HG03139 (cell line): ENCODE data around the gene MMP20.

ENCODE experiments used
- ATAC-seq: cut with Tn5 transposase; IDR thresholded peaks from one replicate; pipeline ENCODE4 v1.9.1; 2021; ENCODE audit not compliant: unreplicated experiment

MMP20 gene

GRCh38 chr11:102623998-102624397, 1.1 kb downstream of the MMP20 start:
- ATAC-seq, result no peak

DNA sequence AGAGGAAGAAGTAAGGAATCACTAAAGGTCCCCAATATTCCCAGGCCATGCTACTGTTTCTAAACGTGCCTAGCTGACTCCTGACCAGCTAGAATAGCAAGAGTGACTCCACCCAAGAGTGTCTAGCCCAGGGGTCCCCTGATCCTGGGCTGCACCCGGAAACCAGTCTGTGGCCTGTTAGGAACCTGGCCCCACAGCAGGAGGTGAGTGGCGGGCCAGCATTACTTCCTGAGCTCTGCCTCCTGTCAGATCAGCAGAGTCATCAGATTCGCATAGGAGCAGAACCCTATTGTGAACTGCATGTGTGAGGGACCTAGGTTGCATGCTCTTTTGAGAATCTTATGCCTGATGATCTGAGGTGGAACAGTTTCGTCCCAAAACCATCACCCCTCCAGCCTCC, 2.0 kb downstream of the MMP20 start:
- ATAC-seq, result no peak

DNA sequence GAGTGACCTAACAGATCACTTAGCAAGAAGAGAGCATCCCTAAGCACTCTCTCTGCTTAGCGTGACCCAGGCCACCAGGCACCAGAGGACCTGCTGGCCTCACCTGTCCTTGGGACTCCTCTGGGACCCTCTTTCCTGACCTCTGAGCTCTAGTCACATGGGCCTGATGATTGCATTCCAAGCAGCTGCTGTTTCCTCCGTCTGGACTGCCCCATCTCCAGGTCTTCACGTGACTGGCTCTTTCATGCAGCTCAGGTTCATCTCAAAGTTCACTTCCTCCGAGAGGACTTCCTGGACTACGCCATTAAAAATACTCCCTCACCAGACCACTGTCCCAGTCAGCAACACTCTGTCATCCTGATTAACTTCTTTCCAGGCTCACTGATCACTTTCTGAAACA, 2.9 kb downstream of the MMP20 start:
- no peak for ATAC-seq

DNA sequence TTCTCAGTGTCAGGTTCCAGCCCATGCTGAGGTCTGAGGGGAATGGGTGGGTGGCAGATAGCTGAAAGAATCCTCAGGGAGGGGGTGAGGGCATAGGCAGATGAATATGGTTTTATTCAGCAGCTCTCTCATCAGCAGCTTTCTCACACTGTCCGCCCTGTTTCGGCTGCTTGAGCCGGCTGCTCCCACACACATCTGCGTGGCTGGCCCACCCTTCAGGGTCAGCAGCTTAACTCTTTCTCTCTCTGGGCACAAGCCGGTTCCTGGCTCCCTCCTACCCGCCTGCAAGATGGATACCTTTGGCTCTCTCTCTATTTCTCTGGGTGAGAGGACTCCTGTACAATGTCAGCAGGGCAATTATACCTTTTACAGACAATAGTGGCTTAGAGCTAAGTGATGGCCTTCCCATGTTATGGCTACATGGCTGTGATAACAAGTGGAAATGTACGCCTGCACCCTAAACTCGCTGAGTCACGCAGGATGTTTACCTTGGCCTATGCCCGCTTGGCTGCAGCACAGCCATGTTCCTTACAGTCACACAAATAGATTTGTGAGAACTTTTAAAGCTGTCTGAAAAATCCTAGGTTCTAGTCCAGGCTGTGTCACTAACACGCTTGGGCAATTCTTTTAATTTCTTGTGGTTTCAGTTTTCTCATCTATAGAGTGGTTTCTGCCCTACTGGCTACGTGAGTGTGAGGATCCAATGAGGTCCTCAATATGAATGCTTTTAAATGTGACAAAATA, 4.1 kb downstream of the MMP20 start:
- ATAC-seq, result peak; percentile 60

GRCh38 chr11:102620179-102620578, 5.0 kb downstream of the MMP20 start:
- no peak for ATAC-seq

GRCh38 chr11:102617466-102618008, 7.6 kb downstream of the MMP20 start:
- ATAC-seq, result no peak

DNA sequence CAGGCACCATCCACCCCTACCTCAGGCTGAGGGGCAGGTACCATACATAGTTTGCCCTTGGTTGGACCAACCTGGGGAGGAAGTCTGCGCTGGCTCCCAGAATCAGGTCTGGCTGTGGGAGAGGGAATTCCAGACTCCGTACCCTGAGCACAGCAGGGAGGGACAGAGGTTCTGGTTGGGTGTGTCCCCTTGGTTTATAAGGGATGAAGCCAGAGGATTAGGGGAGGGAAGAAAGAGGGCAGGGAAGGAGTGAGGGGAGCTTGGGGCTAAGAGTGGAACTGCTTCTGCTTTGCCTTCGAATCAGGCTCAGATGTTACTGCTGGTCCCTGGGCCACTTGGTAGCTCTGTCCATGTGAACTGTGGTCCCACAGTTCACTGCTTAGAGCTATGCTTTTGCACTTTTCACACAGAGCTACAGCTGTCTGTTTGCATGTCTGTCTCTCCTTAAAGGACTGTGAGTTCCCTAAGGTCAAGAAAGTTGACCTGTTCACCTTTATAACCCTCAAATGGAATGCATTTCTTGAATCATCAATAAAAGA, 9.2 kb downstream of the MMP20 start:
- ATAC-seq, result no peak

DNA sequence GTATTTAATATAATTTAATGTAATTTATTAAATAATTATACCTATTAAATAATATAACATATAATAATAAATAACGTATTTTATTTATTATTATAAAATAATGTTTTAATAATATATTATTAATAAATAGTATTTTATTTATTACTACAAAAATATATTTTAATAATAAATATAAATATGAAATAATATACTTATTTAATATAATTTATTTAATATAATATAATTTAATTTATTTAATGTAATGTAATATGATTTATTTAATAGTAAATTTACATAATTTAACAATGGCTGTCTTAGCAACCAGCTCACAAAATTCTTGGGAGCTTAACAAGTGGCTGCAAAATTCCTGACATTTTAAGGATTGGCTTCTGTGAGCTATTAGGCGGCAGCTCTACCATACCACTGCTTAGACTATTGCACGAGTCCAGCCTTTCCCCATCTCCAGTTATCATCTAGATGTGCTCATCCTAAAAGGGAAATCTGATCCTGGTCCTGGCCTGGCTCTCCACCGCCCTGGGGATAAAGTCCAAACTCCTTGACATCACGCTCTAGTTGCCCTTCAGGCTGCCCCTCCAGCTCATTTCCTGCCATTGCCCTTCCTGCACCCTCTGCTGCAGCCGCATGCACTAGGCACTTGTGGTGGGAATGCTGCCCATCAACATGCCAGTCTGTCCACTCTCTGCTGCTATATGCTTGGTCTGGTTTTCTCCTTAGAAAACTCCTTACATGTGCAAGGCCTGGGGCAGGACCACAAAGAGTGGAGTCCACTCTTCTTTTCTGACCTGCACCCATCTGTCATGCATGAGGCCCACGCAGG, 9.8 kb downstream of the MMP20 start:
- no peak for ATAC-seq

DNA sequence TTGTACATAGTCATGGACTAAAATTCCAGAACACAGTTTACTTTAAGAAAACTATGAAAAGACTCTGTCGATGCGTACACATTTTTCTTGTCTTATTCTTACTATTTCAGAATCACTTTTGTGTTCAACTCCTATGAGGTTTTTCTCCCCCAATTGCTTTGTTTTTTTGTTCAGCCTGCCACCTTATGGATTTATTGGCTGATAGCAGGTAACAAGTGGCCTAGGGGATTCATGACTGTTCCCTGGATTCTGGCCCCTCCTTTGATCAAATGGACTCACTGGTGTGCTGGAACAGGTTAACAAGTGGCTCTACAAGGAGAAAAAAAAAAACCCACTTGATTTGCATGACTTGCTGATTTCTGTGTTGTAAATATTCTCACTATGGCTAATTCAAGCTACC, 10.6 kb downstream of the MMP20 start:
- ATAC-seq, result no peak

DNA sequence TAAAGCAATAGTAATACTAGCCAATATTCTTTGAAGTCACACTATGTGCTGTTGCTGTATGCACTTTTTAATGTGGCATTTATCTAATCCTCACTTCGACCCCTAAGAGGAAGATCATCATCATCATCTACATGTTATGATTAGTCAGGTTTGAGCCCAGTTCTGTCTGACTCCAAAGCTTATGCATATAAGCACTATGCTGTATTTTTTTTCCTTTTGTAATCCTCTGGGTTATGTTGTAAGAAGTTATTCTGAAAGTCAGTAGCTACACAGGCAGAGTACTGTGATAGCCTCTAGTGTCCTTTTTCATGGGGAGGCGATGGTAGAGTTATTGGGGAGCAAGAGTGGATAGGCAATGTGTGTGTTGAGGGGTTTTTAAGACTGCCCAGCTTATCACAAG, 11.1 kb downstream of the MMP20 start:
- ATAC-seq, result no peak

DNA sequence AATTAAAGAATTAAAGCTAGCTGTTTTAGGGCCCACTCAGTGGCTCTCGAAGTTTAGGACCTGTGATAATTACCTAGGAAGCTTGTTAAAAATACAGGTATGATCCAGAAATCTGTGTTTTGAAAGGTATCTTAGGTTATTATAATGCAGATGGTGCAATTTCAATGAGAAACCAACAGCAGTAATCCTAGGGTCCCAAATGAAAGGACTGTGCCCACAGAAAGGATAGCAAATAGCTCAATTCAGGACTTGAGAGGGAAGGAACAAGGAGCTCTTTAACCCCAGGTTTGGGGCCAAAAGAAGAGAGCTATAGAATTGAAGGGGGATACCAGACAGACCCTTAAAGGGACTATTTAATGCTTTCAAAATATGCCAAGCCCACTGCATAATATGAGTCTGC, 11.7 kb downstream of the MMP20 start:
- ATAC-seq, result no peak

DNA sequence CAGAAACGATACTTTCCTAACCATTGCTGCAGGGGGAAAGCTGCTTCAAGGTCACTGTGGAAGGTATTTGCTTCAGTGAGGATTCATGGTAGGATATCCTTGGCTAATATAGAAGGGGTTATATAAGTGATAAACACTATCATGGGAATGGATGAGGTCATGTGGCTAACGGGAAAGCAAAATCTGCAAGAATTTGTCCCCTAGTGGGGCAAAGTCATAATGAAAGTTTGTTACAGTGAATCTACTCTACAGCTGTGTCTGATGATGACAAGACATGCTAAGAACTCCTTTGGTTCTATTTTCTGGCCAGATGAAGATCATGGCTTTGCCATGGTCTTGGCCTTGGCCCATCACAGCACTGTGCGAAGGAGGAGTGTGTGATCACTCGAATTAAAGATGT, 13.8 kb downstream of the MMP20 start:
- no peak for ATAC-seq

GRCh38 chr11:102610200-102610599, 14.9 kb downstream of the MMP20 start:
- no peak for ATAC-seq

GRCh38 chr11:102608699-102609098, 16.4 kb downstream of the MMP20 start:
- ATAC-seq, result no peak

- no peak for ATAC-seq
These were observed 20.3 kb downstream of the MMP20 start for GRCh38 chr11:102604875-102605274.

DNA sequence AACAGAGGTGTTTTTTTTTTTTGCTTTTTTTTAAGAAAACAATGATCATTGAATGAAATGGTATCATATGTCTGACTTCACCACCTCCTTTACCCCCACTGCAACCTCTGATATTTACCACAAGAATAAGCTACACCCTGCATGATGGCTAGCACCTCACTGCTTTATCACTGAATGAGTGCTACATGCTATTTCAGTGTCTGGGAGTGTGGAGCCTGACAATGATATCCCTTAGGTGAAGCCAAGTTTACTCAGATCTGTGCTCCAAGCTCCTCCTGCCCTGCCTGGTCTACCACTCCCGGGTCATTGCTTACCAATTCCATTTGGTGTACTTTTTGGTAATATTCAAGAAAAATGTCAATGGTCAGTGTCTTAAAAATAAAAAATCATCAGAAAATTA, 21.1 kb downstream of the MMP20 start:
- ATAC-seq, result no peak

DNA sequence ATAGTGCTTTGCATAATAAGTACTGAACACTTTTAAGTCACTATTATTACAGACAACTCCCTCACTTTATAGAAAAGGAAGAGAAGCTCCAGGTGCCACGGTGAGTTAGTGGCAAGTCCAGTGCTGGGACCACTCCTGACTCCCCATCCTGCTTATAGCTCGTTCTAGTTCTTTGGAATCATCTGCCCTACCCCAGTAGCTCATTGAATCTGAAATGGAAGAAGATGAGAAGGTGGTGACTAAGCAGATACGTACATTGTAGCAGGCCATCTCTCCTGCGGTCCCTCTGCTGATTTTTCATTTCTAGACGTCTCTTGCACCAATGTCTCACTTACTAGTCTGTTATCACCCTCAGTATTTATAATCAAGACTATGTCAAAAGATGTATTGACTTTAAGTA, 21.6 kb downstream of the MMP20 start:
- ATAC-seq, result no peak

DNA sequence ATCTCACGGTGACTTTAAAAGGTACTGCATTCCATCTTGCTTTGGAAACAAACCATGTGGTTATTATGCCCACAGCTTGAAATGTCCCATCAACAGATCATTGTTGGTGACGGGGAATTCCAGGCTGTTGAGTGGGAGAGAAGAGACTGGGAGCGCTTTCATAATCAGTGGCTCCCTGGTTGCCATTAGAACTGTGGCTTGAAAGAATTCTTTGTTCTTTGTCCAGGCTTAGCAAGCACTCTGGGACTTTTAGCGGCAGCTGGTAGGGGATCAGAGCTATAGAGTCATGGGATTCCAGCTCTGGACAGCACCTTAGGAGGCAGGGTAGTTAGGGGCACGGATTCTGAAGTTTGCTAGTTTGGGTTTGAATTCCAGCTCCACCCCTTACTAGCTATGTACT, 22.0 kb downstream of the MMP20 start:
- no peak for ATAC-seq

DNA sequence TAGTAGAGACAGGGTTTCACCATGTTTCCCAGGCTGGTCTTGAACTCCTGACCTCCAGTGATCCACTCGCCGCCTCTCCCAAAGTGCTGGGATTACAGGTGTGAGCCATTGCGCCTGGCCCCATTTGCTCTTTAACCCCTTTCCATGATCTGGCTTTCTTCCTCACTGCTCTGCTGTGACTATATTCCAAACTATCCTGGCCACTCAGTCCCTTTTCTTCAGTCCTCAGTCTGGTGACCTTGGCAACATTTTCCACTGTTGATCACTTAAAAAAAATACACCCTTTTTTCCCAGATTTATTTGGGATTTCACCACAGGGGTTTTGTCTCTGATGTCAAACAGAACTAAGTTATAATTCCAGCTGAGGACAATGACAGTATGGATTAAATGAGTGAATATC, 24.5 kb downstream of the MMP20 start:
- no peak for ATAC-seq

GRCh38 chr11:102599642-102600261, 25.4 kb downstream of the MMP20 start:
- ATAC-seq, result peak; percentile 96

DNA sequence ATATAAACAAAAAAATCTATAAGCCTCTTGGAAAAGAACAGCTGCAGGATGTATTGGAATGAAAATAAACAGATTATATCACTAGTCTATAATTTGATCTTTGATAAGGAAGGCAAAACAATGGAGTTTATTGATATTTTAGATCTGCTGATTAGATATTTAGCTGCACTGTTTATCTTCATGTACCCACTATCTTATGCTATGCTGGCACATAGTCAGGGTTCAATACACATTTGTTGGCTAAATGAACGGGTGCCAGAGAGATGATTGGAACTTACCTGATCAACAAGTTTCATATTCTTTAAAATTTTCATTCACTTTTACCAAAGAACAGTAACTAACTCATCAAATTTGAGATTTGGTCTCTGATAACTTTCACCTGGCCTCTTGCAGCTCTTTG, 26.9 kb downstream of the MMP20 start:
- ATAC-seq, result no peak

GRCh38 chr11:102596578-102596977, 28.6 kb downstream of the MMP20 start:
- no peak for ATAC-seq
